Measurements from ENCODE around the gene WNT9B. TPM values are rescaled to one million over a fixed set of nuclear protein-coding genes. Genes with fewer than 3 reads are reported as not detected.

The WNT9B gene, protein sequence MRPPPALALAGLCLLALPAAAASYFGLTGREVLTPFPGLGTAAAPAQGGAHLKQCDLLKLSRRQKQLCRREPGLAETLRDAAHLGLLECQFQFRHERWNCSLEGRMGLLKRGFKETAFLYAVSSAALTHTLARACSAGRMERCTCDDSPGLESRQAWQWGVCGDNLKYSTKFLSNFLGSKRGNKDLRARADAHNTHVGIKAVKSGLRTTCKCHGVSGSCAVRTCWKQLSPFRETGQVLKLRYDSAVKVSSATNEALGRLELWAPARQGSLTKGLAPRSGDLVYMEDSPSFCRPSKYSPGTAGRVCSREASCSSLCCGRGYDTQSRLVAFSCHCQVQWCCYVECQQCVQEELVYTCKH
- not detected for polyA plus RNA-seq

GRCh38 chr17:46851029-46851741 is at the start of gene WNT9B:
Gene WNT9B, plus strand, starts transcription at chr17:46851583. Its CDS starts 56 bp downstream, at chr17:46851639.
- Mint-ChIP-seq H3K4me1 (peaks cover 0 to 4% (median 3%) of the 10 kb centered on the region in 3 donors), H3K27me3 (peaks cover 69% of the 10 kb centered on the region), H3K9me3 (peaks cover 0 to 2% (median 0%) of the 10 kb centered on the region in 3 donors), H3K4me3 (peak within 1 kb of the TSS; percentile 18 to 88 (median 72)), H3K27ac (peak within 1 kb of the TSS in 1 of 3 donors; percentile 39), H3K36me3 (no peaks in the 10 kb centered on the region)

DNA sequence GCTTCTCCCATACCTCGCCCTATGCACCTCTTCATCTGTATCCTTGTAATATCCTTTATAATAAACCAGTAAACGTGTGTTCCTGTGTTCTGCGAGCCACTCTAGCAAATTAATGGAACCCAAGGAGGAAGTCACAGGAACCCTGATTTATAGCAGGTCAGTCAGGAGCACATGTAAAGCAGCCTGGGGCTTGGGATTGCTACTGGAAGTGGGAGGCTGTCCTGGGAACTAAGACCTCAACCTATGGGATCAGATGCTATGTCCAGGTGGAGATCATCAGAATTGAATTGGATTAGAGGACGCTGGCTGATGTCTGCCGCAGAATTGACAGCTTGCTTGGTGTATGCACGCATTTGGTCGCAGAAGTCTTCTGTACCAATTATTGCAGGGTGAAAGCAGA is 48.6 kb upstream of the WNT9B start:
- H3K4me1 Mint-ChIP-seq, result no peaks in the 10 kb centered on the region
- H3K27me3 Mint-ChIP-seq, result peaks cover 2% of the 10 kb centered on the region
- H3K9me3 Mint-ChIP-seq, result peaks cover 0 to 5% (median 0%) of the 10 kb centered on the region in 3 donors
- no peak overlapping the region for H3K4me3 Mint-ChIP-seq
- H3K27ac Mint-ChIP-seq, result no peak overlapping the region
- H3K36me3 Mint-ChIP-seq, result peaks cover 2% of the 10 kb centered on the region

DNA sequence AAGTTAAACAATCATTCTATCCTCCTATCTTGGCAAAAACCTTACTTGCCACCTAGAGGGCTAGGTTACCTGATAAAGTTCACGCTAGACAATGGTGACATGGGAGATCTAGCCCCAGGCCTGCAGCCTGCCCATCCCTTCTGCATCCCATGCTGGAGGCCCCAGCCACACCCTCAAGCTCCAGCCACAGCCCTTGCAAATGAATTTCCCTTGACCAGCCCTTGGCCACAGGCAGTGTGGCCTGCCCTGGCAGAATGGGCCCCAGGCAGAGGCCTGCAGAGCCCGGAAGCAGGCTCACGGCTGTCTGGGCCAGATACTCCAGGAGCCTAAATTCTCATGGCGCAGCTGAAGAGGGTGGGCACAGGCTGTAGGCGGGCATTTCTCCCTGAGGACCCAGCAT is 47.8 kb upstream of the WNT9B start:
- no peak overlapping the region for H3K4me3 Mint-ChIP-seq

GRCh38 chr17:46805771-46806170 is 45.6 kb upstream of the WNT9B start:
- peaks cover 0 to 3% (median 0%) of the 10 kb centered on the region in 3 donors for H3K9me3 Mint-ChIP-seq
- no peak overlapping the region for H3K27ac Mint-ChIP-seq
- H3K4me3 Mint-ChIP-seq, result peak overlapping the region in 1 of 4 donors; percentile 58
- H3K4me1 Mint-ChIP-seq, result no peaks in the 10 kb centered on the region
- H3K36me3 Mint-ChIP-seq, result peaks cover 2% of the 10 kb centered on the region
- H3K27me3 Mint-ChIP-seq, result peaks cover 5% of the 10 kb centered on the region

More for the DNA sequence above, 47.8 kb upstream of the WNT9B start:
- peaks cover 2% of the 10 kb centered on the region for H3K27me3 Mint-ChIP-seq
- H3K4me1 Mint-ChIP-seq, result no peaks in the 10 kb centered on the region
- peaks cover 0 to 5% (median 0%) of the 10 kb centered on the region in 3 donors for H3K9me3 Mint-ChIP-seq
- peaks cover 2% of the 10 kb centered on the region for H3K36me3 Mint-ChIP-seq
- no peak overlapping the region for H3K27ac Mint-ChIP-seq

DNA sequence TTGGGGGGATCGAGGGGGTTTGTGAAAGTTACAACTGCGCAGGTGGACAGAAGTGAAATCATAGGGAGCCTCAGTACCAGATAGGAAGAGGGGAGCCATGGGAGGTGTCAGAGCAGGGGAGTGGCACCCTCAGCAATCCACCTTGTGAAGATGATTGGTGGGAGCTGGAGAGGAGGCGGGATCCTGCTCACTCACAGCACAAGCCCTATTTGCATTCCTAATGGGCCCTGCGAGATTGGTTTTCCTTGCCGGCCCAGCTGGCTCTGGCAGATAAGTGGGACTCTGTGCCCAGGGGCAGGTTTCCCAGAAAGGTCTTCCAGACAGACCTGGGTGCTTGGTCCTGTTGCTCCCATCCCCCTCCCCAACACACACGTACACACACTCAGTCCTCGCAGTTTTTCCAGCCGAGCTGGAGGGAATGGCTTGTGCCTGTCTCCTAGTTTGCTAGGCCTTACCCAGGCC is 42.2 kb upstream of the WNT9B start:
- Mint-ChIP-seq H3K36me3 (peaks cover 2% of the 10 kb centered on the region), H3K27ac (no peak overlapping the region), H3K27me3 (peaks cover 12% of the 10 kb centered on the region), H3K9me3 (peaks cover 0 to 3% (median 0%) of the 10 kb centered on the region in 3 donors), H3K4me1 (no peaks in the 10 kb centered on the region), H3K4me3 (no peak overlapping the region)

- H3K36me3 Mint-ChIP-seq, result no peaks in the 10 kb centered on the region
- H3K4me3 Mint-ChIP-seq, result no peak overlapping the region
- no peaks in the 10 kb centered on the region for H3K4me1 Mint-ChIP-seq
- peaks cover 19% of the 10 kb centered on the region for H3K27me3 Mint-ChIP-seq
- no peak overlapping the region for H3K27ac Mint-ChIP-seq
- H3K9me3 Mint-ChIP-seq, result no peaks in the 10 kb centered on the region
Observed at GRCh38 chr17:46810837-46811236, 40.5 kb upstream of the WNT9B start.

- H3K4me3 Mint-ChIP-seq, result no peak overlapping the region
- no peak overlapping the region for H3K27ac Mint-ChIP-seq
- H3K4me1 Mint-ChIP-seq, result peaks cover 0 to 3% (median 2%) of the 10 kb centered on the region in 3 donors
- no peaks in the 10 kb centered on the region for H3K36me3 Mint-ChIP-seq
- H3K27me3 Mint-ChIP-seq, result peaks cover 30% of the 10 kb centered on the region
- no peaks in the 10 kb centered on the region for H3K9me3 Mint-ChIP-seq
Observed at GRCh38 chr17:46811978-46812583, 39.3 kb upstream of the WNT9B start.

DNA sequence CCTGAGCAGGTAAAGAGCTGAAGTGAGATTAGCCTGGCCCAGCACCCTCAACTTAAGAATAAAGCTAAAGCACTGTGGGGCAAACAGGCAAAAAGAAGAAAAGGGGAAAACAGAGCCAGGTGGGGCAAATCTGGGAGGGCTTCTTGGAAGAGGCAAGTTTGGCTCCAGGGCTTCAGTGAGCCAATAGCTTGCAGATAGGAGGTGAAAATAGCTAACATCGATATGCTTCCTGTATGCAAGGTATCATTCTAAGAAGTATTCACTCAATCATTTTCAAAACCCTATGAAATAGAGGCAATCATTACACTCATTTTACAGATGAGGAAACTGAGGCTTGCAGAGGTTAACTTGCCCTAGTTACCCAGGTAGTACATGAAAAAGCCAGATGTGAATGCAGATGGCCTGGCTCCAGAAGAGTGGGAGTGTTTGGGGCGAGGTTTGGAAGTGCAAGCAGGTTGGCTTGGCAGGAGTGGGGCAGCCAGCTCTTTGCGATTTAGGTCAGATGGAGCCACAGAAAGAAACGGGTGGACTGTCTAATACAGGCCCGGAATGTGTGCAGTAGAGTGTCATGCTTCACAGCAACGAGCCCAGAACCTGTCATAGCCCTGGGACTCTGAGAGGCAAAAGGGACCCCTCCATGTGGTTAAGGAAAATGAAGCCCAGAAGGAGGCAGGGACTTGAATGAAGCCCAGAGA is 38.6 kb upstream of the WNT9B start:
- H3K36me3 Mint-ChIP-seq, result no peaks in the 10 kb centered on the region
- H3K27ac Mint-ChIP-seq, result no peak overlapping the region
- peaks cover 35% of the 10 kb centered on the region for H3K27me3 Mint-ChIP-seq
- no peaks in the 10 kb centered on the region for H3K9me3 Mint-ChIP-seq
- H3K4me1 Mint-ChIP-seq, result peaks cover 4 to 7% (median 4%) of the 10 kb centered on the region in 3 donors
- H3K4me3 Mint-ChIP-seq, result no peak overlapping the region

DNA sequence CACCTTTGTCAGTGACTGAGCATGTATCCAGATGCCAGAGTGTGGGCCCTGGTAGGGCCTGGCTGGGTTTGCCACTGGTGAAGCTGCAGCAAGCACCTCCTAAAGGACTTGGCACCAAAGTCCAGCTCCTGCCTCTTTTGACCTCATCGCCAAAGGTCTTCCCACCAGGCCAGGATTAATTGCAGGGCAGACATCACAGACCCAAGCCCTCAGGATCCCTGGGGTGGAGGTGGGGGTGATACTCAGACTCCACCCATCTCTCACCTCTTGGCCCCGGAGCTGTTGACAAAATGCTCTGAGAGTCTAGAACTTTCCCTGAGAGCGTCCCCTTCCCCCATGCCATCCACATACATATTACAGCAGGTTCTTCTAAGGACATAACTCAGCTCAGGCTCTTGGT is 37.5 kb upstream of the WNT9B start:
- no peaks in the 10 kb centered on the region for H3K36me3 Mint-ChIP-seq
- H3K4me1 Mint-ChIP-seq, result peaks cover 8 to 12% (median 10%) of the 10 kb centered on the region in 3 donors
- H3K9me3 Mint-ChIP-seq, result no peaks in the 10 kb centered on the region
- peaks cover 42% of the 10 kb centered on the region for H3K27me3 Mint-ChIP-seq
- no peak overlapping the region for H3K27ac Mint-ChIP-seq
- H3K4me3 Mint-ChIP-seq, result no peak overlapping the region

DNA sequence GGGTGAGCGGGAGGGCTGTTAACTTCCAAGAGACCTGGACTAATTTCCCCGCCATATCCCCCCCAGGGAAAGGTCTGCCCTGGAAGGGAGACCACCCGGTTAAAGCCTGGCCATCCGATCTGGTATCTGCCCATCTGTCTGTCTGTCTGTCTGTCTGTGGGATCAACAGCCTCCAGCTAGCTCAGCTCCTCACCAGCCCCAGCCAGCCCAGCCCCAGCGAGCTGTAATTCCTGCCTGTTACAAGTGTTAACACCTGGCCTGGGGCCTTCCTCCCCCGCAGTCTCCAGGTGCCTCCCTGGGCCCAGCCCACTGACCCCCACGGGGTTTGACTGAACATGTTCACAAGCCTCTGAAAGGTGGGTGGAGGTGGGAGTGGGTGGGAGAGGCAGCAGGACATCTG is 36.9 kb upstream of the WNT9B start:
- peak overlapping the region in 1 of 4 donors; percentile 28 for H3K4me3 Mint-ChIP-seq
- no peak overlapping the region for H3K27ac Mint-ChIP-seq
- no peaks in the 10 kb centered on the region for H3K36me3 Mint-ChIP-seq
- peaks cover 8 to 14% (median 10%) of the 10 kb centered on the region in 3 donors for H3K4me1 Mint-ChIP-seq
- peaks cover 43% of the 10 kb centered on the region for H3K27me3 Mint-ChIP-seq
- H3K9me3 Mint-ChIP-seq, result no peaks in the 10 kb centered on the region

DNA sequence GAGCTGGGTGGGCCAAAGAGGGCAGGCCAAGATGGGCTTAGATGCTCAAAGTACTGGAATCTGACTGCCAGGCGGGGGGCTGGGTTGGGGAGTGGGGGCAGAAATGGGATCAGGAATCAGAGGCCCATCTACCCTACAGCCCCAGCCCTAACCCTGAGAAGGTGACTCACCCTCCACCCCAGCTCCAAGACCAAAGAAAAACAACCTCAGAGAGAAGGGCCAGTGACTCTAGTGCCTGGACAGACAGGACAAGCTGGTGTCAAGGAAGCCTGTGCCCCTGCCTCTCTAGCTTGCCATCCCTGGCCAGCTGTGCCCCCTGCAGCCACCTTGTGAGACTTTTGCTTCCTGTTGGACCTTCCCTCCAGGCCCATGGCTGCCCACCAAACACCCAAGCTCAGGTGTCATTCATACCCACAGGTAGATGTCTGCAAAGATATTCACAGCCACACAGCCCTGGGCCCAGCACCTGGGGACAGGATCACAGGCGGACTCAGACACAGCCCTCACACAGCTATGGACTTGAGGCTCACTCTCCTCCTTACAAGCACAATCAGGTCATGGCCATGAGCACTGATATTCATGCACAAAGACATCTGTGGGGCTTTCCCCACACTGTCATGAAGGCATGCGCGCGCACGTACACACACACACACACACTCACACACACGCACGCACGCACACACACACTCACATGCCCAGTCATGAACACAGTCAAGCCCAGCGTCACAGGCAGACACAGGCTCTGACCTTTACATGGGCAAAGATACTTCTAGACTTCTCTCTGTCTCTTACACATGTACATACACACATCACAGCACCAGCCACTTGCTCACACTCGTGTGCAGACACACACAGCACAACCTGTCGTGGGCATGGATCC is 35.7 kb upstream of the WNT9B start:
- H3K9me3 Mint-ChIP-seq, result no peaks in the 10 kb centered on the region
- H3K4me3 Mint-ChIP-seq, result peak overlapping the region in 1 of 4 donors; percentile 16
- H3K4me1 Mint-ChIP-seq, result peaks cover 10 to 14% (median 12%) of the 10 kb centered on the region in 3 donors
- peaks cover 52% of the 10 kb centered on the region for H3K27me3 Mint-ChIP-seq
- no peaks in the 10 kb centered on the region for H3K36me3 Mint-ChIP-seq
- no peak overlapping the region for H3K27ac Mint-ChIP-seq

DNA sequence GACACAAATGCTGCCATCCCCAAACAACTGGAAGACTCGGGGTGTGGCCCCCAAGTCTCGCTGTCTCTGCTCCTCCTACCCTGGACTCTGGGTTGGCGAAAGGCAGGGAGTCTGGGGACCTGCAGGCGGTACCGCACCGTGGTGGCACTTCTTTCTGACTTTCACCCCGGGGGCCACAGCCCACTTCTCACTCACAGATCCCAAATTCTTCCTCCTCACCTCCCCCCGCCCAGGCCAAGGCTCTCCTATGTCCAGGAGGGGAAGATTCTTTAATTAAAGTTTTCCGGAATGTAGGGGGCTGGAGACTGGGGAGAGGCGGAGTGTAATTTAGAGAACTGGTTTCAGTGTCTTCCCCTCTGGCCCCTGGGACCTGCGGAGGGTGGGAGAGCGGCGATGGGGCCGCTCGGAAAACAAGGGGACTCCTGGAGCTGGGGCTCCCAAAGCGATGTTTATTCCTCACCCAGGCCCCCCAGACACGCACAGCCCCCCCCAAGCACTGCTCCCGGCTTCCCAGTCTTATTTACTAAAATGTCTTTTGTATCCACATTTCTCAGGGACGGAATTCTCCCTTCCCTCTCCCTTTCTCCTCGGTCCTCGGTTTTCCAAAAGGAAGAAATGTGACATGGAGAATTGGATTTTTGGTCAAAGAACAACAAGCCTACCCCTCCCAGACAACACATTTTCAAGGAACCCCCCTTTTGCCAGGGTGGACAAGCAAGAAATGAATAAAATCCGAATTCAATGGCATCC is 34.1 kb upstream of the WNT9B start:
- Mint-ChIP-seq H3K36me3 (no peaks in the 10 kb centered on the region), H3K9me3 (no peaks in the 10 kb centered on the region), H3K4me3 (peak overlapping the region in 3 of 4 donors; percentile 8 to 76 (median 62)), H3K27ac (no peak overlapping the region), H3K27me3 (peaks cover 66% of the 10 kb centered on the region), H3K4me1 (peaks cover 10 to 14% (median 13%) of the 10 kb centered on the region in 3 donors)

GRCh38 chr17:46817901-46818209 is 33.5 kb upstream of the WNT9B start:
- peaks cover 10 to 14% (median 13%) of the 10 kb centered on the region in 3 donors for H3K4me1 Mint-ChIP-seq
- no peaks in the 10 kb centered on the region for H3K9me3 Mint-ChIP-seq
- H3K4me3 Mint-ChIP-seq, result peak overlapping the region; percentile 62 to 90 (median 76)
- H3K27ac Mint-ChIP-seq, result no peak overlapping the region
- H3K36me3 Mint-ChIP-seq, result no peaks in the 10 kb centered on the region
- peaks cover 63% of the 10 kb centered on the region for H3K27me3 Mint-ChIP-seq
